Hair follicle dermal papilla cell (primary cell): ENCODE results near the gene INAFM1. TPM values are rescaled to one million over a fixed set of nuclear protein-coding genes. Genes with fewer than 3 reads are reported as not detected.

Experiments
- small RNA-seq: library from RNA; depleted of rRNA; stranded (forward); fragments of <200 nt; gene quantifications from one replicate; pipeline ENCODE3, GENCODE V24; 2012
- total RNA-seq: library from RNA; depleted of rRNA; stranded (reverse); fragments of >200 nt; gene quantifications from 2 replicates; pipeline ENCODE4 v1.2.3, GENCODE V29; 2012

Gene INAFM1
- total RNA-seq, result 2.6 and 2.9 TPM in 2 replicates

DNA sequence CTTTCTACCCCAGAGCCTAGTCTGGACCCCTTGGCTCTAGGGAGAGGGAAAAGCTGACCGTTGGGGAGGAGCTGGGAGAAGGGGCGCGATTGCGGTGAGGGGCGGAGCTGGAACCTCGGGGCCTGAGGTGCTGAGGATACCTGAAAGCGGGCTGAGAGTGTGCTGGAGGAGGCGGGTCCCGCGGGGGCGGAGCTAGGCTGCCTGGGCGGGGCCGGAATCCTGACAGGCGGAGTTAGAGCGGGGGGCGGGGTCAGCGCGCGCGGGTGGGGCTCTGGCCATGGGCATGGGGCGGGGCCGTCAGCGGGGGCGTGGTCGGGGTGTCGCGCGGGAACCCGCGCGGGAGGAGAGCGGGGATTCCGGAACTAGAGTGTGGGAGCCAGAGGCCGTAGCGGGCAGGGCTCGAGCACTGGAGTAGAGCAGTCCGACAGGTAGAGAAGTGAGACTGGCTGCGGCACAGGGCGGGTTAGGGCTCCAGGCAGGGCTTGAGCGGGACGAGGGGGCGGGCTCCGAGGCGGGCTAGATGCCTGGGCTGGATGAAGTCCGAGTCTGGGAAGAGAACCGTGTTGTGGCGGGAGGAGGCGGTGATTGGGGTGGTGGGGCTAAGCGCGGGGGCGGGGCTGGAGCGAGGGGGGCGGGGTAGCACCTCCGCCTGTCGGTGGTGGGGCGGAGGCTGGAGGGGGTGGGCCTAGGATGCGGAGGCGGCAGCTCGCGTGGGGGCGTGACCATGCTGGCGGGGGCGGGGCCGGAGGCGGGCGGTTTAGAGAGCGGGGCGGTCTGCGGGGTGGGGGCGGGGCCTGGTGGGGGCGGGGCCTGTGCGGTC lies at the start of gene INAFM1:
TSS of gene INAFM1 (plus strand) at position 815 of the 820 bp plus-strand sequence. CDS start 35 bp downstream, outside the sequence.

DNA sequence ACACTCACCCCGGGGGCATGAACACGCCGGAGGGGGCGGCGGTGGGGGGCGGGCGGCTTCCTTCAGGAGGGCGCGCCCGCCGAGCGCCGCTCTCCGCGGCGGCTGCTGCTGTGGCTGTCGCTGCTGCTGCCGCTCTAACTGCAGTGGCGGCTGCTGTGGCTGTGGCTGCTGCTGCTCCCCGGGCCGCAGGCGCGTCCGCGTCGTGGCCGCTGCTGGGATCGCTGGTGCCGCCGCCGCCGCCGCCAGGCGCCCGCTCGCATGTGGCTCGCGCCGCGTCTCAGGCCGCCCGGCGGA lies 43.8 kb upstream of the INAFM1 start, which contains the start of gene BBC3:
TSS of gene BBC3 (minus strand) at position 279 of the 294 bp plus-strand sequence. CDS start 2,768 bp downstream, outside the sequence.

DNA sequence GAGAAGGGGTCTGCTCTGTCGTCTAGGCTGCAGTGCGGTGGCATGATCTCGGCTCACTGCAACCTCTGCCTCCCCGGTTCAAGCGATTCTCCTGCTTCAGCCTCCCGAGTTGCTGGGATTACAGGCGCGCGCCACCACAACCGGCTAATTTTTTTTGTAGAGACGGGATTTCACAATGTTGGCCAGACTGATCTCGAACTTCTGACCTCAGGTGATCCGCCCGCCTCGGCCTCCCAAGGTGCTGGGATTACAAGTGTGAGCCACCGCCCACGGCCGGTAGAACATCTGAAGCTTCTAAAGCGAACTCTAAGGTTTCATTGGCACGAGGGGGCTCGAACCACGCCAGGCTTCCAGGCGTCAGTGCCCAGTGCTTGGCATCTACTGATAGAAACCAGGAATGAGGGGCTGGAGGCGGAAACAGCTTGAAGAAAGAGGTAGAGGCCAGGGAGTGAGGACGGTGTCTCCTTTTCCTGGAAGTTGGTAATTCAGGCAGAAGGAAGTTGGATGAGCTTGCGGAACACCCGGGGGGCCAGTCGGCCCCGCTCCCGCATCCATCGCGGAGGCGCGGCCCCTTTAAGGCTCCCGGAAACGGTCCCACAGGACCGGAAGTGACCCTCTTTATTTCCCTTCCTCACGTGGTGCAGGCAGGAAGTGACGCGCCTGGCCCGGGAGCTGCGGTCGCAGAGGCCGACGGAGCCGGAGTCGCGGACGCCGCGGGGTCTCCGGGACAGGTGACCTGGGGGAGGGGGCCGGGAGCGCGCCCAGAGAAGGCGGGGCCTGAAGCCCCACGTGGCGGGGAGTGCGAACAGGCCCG lies 18.6 kb upstream of the INAFM1 start, which contains the start of gene CCDC9:
TSS of gene CCDC9 (plus strand) at position 647 of the 814 bp plus-strand sequence. CDS start 1,876 bp downstream, outside the sequence.

DNA sequence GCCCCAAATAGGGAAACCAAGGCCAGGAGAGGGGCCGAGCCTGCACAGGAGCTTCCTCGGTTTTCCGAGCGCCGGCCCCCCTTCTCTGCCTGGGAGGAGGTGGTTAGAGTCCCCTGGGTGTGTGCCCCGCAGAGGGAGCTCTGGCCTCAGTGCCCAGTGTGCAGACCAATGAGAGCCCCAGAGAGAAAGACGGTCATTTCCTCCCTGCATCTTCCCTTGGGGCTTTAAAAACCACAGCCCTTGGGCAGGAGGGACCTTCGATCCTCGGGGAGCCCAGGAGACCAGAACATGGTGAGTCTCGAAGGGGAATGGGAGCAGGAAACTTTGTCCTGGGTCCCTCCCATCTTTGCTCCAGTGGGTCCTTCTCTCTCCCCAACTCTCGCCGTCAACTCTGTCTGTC lies 34.9 kb downstream of the INAFM1 start, which contains the start of gene C5AR1:
TSS of gene C5AR1 (plus strand) at position 254 of the 400 bp plus-strand sequence. CDS start at position 289, 35 bp downstream.

Small RNA genes within 50 kb of the gene (small RNA-seq; reads per million reads assigned to genes)
- gene MIR3190, result not detected

Other genes starting within 250 kb of the INAFM1 start
- 8.3 and 21.4 TPM in 2 replicates for gene TMEM160, start 226.3 kb upstream of the INAFM1 start, total RNA-seq
- gene ZC3H4, start 161.1 kb upstream of the INAFM1 start, total RNA-seq, result 21.1 and 21.3 TPM in 2 replicates
- 97.8 and 106 TPM in 2 replicates for gene SAE1, start 144.1 kb upstream of the INAFM1 start, total RNA-seq
- gene BBC3, start 43.7 kb upstream of the INAFM1 start, total RNA-seq, result 6.3 and 8.9 TPM in 2 replicates
- gene CCDC9, start 18.4 kb upstream of the INAFM1 start, total RNA-seq, result 9.6 and 13.4 TPM in 2 replicates
- 0.49 TPM in 1 of 2 replicates, not detected in the other for gene C5AR1, start 35.0 kb downstream of the INAFM1 start, total RNA-seq
- 0.32 and 0.49 TPM in 2 replicates for gene C5AR2, start 57.3 kb downstream of the INAFM1 start, total RNA-seq
- gene DHX34, start 74.4 kb downstream of the INAFM1 start, total RNA-seq, result 12.8 and 16.7 TPM in 2 replicates
- gene MEIS3, start 144.6 kb downstream of the INAFM1 start, total RNA-seq, result 36.7 and 51.6 TPM in 2 replicates
- gene SLC8A2, start 197.0 kb downstream of the INAFM1 start, total RNA-seq, result 0.97 TPM in 1 of 2 replicates, not detected in the other
- 2.6 and 2.8 TPM in 2 replicates for gene KPTN, start 209.3 kb downstream of the INAFM1 start, total RNA-seq
- gene NAPA, start 240.2 kb downstream of the INAFM1 start, total RNA-seq, result 81.9 and 117 TPM in 2 replicates